ENCODE measurements around the gene ZNF516. TPM values are rescaled to one million over a fixed set of nuclear protein-coding genes. Genes with fewer than 3 reads are reported as not detected.

The ZNF516 gene
- total RNA-seq, 1 experiment from 2014 or later = 22.6 TPM

DNA sequence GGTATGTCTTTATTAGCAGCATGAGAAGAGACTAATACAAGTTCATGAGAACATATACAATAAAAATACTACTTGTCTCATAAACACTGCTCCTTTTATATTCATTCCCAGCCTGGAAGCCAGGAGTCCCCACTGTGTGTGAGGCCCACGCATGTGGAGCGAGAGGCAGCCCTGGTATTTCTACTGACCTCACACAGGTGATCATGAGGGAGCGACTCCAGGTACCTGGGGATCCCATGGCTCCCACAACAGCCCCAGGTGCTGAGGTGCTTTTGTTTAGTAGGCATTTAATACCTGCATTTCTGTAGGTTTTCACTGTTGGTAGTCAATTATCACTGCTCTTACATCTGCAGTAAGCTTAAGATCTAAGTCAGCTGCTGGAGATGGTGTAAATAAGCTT lies 75.2 kb downstream of the ZNF516 start:
- H3K27me3 Mint-ChIP-seq (ENCODE audit: low read depth) = no peaks in the 10 kb centered on the region
- no peak overlapping the region for H2BK12ac ChIP-seq (ENCODE audit: insufficient read length, low read depth, low read length)
- H3K4ac ChIP-seq (ENCODE audit: low read depth, low read length) = no peak overlapping the region
- H3K4me1 Mint-ChIP-seq = peaks cover 25 to 33% of the 10 kb centered on the region in 2 experiments
- no peak overlapping the region for H3K27ac ChIP-seq (ENCODE audit: insufficient read length, low read depth, low read length)
- H3K23ac ChIP-seq (ENCODE audit: insufficient read length, low read depth, low read length) = no peak overlapping the region
- no peaks in the 10 kb centered on the region for H3K79me1 ChIP-seq (ENCODE audit: insufficient read depth, low read depth, low read length, poor library complexity, severe bottlenecking)
- H3K14ac ChIP-seq (ENCODE audit: insufficient read depth, low read length) = no peak overlapping the region
- no peaks in the 10 kb centered on the region for H3K4me1 ChIP-seq (ENCODE audit: insufficient read depth, low read length)
- no peak for DNase-seq
- no peak overlapping the region for H2BK15ac ChIP-seq (ENCODE audit: low read depth, low read length)
- H3K23me2 ChIP-seq (ENCODE audit: insufficient read length, low read depth, low read length, poor library complexity, severe bottlenecking) = no peaks in the 10 kb centered on the region
- no peak overlapping the region for H3K4me2 ChIP-seq (ENCODE audit: insufficient read depth, insufficient read length, low read length)
- no peak overlapping the region for H3K27ac Mint-ChIP-seq
- H3K27me3 ChIP-seq (ENCODE audit: insufficient read depth, low read length) = no peaks in the 10 kb centered on the region
- H2AFZ ChIP-seq (ENCODE audit: low read length) = no peak overlapping the region
- H3K36me3 Mint-ChIP-seq (ENCODE audit: insufficient read depth in 1 of 3, low read depth in 3 of 3) = no peaks in the 10 kb centered on the region
- WGBS (ENCODE audit: extremely low coverage, insufficient read length, low lambda C conversion rate) = no CpG with 5 or more reads among the region's 3 CpGs
- no peak overlapping the region for H3K4me3 Mint-ChIP-seq
- H2BK120ac ChIP-seq (ENCODE audit: low read depth, low read length, poor library complexity, severe bottlenecking) = no peak overlapping the region
- no peak overlapping the region for H4K5ac ChIP-seq (ENCODE audit: insufficient read length, low read depth, low read length)
- no peak overlapping the region for H3K56ac ChIP-seq (ENCODE audit: insufficient read length, low read depth, low read length)
- no peaks in the 10 kb centered on the region for H3K79me2 ChIP-seq (ENCODE audit: insufficient read depth, low read length)
- H4K20me1 ChIP-seq (ENCODE audit: control insufficient read depth, insufficient read depth, insufficient read length) = no peaks in the 10 kb centered on the region
- H2BK5ac ChIP-seq (ENCODE audit: insufficient read length, low read length) = no peak overlapping the region
- H3K18ac ChIP-seq (ENCODE audit: insufficient read length, low read depth, low read length) = no peak overlapping the region
- TF ChIP-seq, protein P1, sequence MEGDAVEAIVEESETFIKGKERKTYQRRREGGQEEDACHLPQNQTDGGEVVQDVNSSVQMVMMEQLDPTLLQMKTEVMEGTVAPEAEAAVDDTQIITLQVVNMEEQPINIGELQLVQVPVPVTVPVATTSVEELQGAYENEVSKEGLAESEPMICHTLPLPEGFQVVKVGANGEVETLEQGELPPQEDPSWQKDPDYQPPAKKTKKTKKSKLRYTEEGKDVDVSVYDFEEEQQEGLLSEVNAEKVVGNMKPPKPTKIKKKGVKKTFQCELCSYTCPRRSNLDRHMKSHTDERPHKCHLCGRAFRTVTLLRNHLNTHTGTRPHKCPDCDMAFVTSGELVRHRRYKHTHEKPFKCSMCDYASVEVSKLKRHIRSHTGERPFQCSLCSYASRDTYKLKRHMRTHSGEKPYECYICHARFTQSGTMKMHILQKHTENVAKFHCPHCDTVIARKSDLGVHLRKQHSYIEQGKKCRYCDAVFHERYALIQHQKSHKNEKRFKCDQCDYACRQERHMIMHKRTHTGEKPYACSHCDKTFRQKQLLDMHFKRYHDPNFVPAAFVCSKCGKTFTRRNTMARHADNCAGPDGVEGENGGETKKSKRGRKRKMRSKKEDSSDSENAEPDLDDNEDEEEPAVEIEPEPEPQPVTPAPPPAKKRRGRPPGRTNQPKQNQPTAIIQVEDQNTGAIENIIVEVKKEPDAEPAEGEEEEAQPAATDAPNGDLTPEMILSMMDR (conservative IDR thresholded peaks at IDR 0.05) = no peak
- no peaks in the 10 kb centered on the region for H3K9me3 Mint-ChIP-seq
- no peaks in the 10 kb centered on the region for H3K9me3 ChIP-seq (ENCODE audit: control insufficient read depth, low read depth, low read length)
- no peak overlapping the region for H2BK20ac ChIP-seq (ENCODE audit: low read depth, low read length, poor library complexity, severe bottlenecking)
- no peak overlapping the region for H4K91ac ChIP-seq (ENCODE audit: insufficient read length, low read depth, low read length)
- H4K8ac ChIP-seq (replicated peaks; ENCODE audit: insufficient read length, low read depth, low read length) = no peak overlapping the region
- no peak overlapping the region for H3T11ph ChIP-seq (ENCODE audit: low read length)
- no peak overlapping the region for H3K9ac ChIP-seq (ENCODE audit: extremely low read depth, insufficient read length, low read length)
- no peak overlapping the region for H2AK5ac ChIP-seq (ENCODE audit: insufficient read length, low read length)

Data from H9 (cell line).